Common myeloid progenitor, CD34-positive (primary cell): ENCODE results near the gene SH3TC2.

ENCODE experiments used
- CTCF ChIA-PET: fragments of 350-600 bp; sonication (Branson Sonifier 250); formaldehyde crosslinking; loops from one replicate; lab custom pipeline; 2021; ENCODE audit warnings: antibody characterized with exemption; lab: Charles Lee
- POLR2A ChIA-PET: fragments of 350-600 bp; sonication (Branson Sonifier 250); formaldehyde crosslinking; loops from one replicate; lab custom pipeline; 2021; ENCODE audit warnings: antibody characterized with exemption; lab: Charles Lee
- DNase-seq, 3 donors: peaks; one replicate each; pipeline versions ENCODE4 v3.0.0 to v3.0.0-alpha.2; 2013
- H3K27ac ChIP-seq, 2 experiments: 1 replicate in 1 of 2; 2 replicates in 1 of 2; pipeline ENCODE4 v1.7.0; 2013; ENCODE audit warnings: inconsistent platforms in 2 of 2, low read length in 2 of 2, mild to moderate bottlenecking in 2 of 2, low read depth in 1 of 2, moderate library complexity in 1 of 2; ENCODE audit not compliant: severe bottlenecking in 2 of 2, insufficient read depth in 1 of 2, poor library complexity in 1 of 2
- H3K27me3 ChIP-seq, 5 experiments: replicated peaks in 2 of 5; 1 replicate in 3 of 5; 2 replicates in 2 of 5; pipeline versions ENCODE4 v1.6.1 to v1.7.0; 2013; ENCODE audit warnings: low read length in 4 of 5, mild to moderate bottlenecking in 2 of 5, moderate library complexity in 2 of 5, inconsistent platforms in 1 of 5; ENCODE audit not compliant: insufficient read depth in 5 of 5, control insufficient read depth in 4 of 5
- H3K36me3 ChIP-seq, 4 experiments: 1 replicate in 2 of 4; 2 replicates in 2 of 4; pipeline versions ENCODE4 v1.6.1 to v1.7.0; 2013; ENCODE audit warnings: low read length in 3 of 4, control low read depth in 1 of 4, mild to moderate bottlenecking in 1 of 4; ENCODE audit not compliant: control insufficient read depth in 4 of 4, insufficient read depth in 4 of 4
- H3K4me1 ChIP-seq, 4 experiments: 1 replicate in 3 of 4; 2 replicates in 1 of 4; pipeline versions ENCODE4 v1.6.1 to v1.7.1; 2013; ENCODE audit warnings: low read length in 3 of 4, mild to moderate bottlenecking in 3 of 4, control low read depth in 1 of 4, inconsistent platforms in 1 of 4, moderate library complexity in 1 of 4; ENCODE audit not compliant: control insufficient read depth in 4 of 4, insufficient read depth in 4 of 4; ENCODE audit errors: control extremely low read depth in 1 of 4
- H3K4me3 ChIP-seq, 7 experiments: 1 replicate in 4 of 7; 2 replicates in 3 of 7; pipeline versions ENCODE4 v1.5.1 to v1.7.0; 2013; ENCODE audit warnings: mild to moderate bottlenecking in 7 of 7, low read length in 6 of 7, moderate library complexity in 6 of 7, inconsistent platforms in 2 of 7, low read depth in 2 of 7, control low read depth in 1 of 7; ENCODE audit not compliant: insufficient read depth in 4 of 7, control insufficient read depth in 1 of 7; ENCODE audit errors: extremely low read depth in 1 of 7
- H3K9me3 ChIP-seq, 5 experiments: 1 replicate in 4 of 5; 2 replicates in 1 of 5; pipeline versions ENCODE4 v1.6.1 to v1.7.1; 2013; ENCODE audit warnings: low read length in 4 of 5, mild to moderate bottlenecking in 2 of 5, inconsistent platforms in 1 of 5, low read depth in 1 of 5, moderate library complexity in 1 of 5; ENCODE audit not compliant: control insufficient read depth in 4 of 5, insufficient read depth in 2 of 5; ENCODE audit errors: control extremely low read depth in 1 of 5
- WGBS: methylation state at CpG from one replicate; pipeline ENCODE4 v1.1.5; 2013; ENCODE audit not compliant: insufficient coverage; 5-methylcytosine and 5-hydroxymethylcytosine counted together

The SH3TC2 gene

GRCh38 chr5:149018909-149019443 is 43.9 kb downstream of the SH3TC2 start:
- WGBS = no CpG with 5 or more reads among the region's 2 CpGs
- no peak overlapping the region for H3K27ac ChIP-seq
- ChIA-PET CTCF (interaction anchor here (1.0 to 1.3 kb wide), 2 partner anchors 18 to 20 kb away, joined by 3 to 4 read pairs; no protein-coding TSS in a partner anchor), POLR2A (no interaction called here)
- no peaks in the 10 kb centered on the region for H3K27me3 ChIP-seq
- no peaks in the 10 kb centered on the region for H3K9me3 ChIP-seq
- no peak for DNase-seq
- no peaks in the 10 kb centered on the region for H3K36me3 ChIP-seq
- H3K4me1 ChIP-seq = peaks cover 0 to 4% (median 2%) of the 10 kb centered on the region in 4 experiments
- H3K4me3 ChIP-seq = no peak overlapping the region

DNA sequence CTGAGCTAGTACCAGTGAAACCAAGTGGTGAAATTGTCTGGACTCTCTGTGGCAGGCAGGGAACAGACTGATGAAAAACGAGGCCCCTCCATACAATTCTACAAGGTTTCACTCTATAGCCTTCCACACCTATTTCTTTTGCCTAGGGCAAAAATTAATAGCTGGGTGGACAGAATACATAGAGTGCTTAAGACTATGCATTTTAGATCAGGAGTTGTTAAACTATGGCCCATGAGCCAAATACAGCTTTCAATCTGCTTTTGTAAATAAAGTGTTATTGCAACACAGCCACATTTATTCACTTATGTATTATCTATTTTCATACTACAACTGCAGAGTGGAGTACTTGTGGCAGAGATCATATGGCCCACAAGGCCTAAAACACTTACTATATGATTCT is 45.2 kb downstream of the SH3TC2 start:
- no peaks in the 10 kb centered on the region for H3K9me3 ChIP-seq
- no peak for DNase-seq
- H3K27ac ChIP-seq = no peak overlapping the region
- no peak overlapping the region for H3K4me3 ChIP-seq
- 100% methylated on average over 1 of the region's 1 CpG for WGBS
- peaks cover 0 to 4% (median 2%) of the 10 kb centered on the region in 4 experiments for H3K4me1 ChIP-seq
- H3K27me3 ChIP-seq = no peaks in the 10 kb centered on the region
- POLR2A ChIA-PET = no interaction called here
- no peaks in the 10 kb centered on the region for H3K36me3 ChIP-seq
- CTCF ChIA-PET = interaction anchor here (1.3 kb wide), 2 partner anchors 18 to 277 kb away, joined by 3 to 4 read pairs; no protein-coding TSS in a partner anchor

DNA sequence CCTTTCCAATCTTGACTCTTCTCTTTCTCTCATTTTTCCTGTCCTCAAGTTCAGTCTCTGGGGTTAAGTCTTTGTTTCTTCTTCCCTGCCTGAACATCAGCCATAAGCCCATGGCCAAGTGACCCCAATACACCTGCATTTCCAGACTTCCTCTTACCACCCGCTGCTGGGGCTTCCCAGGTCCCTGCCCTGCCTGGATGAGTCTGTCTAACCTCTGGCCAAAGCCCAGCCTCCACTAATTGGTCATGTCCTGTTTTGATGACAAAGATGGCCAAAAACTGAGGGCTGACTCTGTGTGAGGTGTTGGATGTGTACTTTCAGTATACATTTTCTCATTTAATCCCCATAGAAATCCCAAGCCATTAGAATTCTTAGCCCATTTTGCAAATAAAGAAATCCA is 47.3 kb downstream of the SH3TC2 start:
- no peaks in the 10 kb centered on the region for H3K27me3 ChIP-seq
- H3K27ac ChIP-seq = no peak overlapping the region
- H3K4me1 ChIP-seq = peaks cover 0 to 4% (median 2%) of the 10 kb centered on the region in 4 experiments
- POLR2A ChIA-PET = no interaction called here
- H3K9me3 ChIP-seq = no peaks in the 10 kb centered on the region
- CTCF ChIA-PET = interaction anchor here (0.9 kb wide), 1 partner anchor 11 kb away, joined by 3 read pairs; no protein-coding TSS in a partner anchor
- H3K36me3 ChIP-seq = no peaks in the 10 kb centered on the region
- no peak overlapping the region for H3K4me3 ChIP-seq
- no peak for DNase-seq
- no CpG with 5 or more reads among the region's 1 CpG for WGBS

GRCh38 chr5:149015126-149015525 is 47.7 kb downstream of the SH3TC2 start:
- 100% methylated on average over 1 of the region's 1 CpG for WGBS
- Histone ChIP-seq H3K9me3 (no peaks in the 10 kb centered on the region), H3K4me3 (no peak overlapping the region), H3K27ac (no peak overlapping the region), H3K27me3 (no peaks in the 10 kb centered on the region), H3K4me1 (peaks cover 0 to 4% (median 2%) of the 10 kb centered on the region in 4 experiments), H3K36me3 (no peaks in the 10 kb centered on the region)
- CTCF ChIA-PET = interaction anchor here (1.3 to 1.4 kb wide), 2 partner anchors 20 to 35 kb away, joined by 5 to 6 read pairs; no protein-coding TSS in a partner anchor
- no peak for DNase-seq
- POLR2A ChIA-PET = no interaction called here

DNA sequence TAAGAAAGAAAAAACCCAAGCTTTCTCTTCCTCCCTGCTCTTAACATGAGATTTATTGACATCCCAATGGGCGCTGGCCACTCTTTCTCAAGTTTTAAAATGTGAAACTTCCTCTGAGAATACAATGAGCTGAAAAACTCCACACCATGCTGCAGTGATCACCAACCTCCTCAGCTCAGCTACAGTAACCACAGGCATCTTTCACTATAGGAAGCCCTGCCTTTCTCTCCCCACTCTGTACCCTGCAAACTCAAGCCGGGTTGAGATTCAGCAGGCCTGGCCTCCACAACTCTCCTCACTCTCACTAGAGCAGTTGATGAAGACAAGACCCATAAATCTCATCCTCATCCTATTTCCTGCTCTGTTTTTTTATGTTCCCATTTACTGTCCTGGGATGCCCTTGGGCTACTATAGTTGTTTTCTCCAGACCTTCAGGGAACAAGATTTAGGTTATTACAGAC is 48.3 kb downstream of the SH3TC2 start:
- Histone ChIP-seq H3K4me1 (peaks cover 0 to 4% (median 2%) of the 10 kb centered on the region in 4 experiments), H3K9me3 (no peaks in the 10 kb centered on the region), H3K4me3 (no peak overlapping the region), H3K27me3 (no peaks in the 10 kb centered on the region), H3K27ac (no peak overlapping the region), H3K36me3 (no peaks in the 10 kb centered on the region)
- POLR2A ChIA-PET = interaction anchor here (0.6 kb wide), 1 partner anchor 256 kb away, joined by 3 read pairs; no protein-coding TSS in a partner anchor
- WGBS = 100% methylated on average over 1 of the region's 2 CpGs
- no peak for DNase-seq
- CTCF ChIA-PET = interaction anchor here (0.6 to 1.4 kb wide), 3 partner anchors 21 to 283 kb away, joined by 3 to 6 read pairs (median 5); no protein-coding TSS in a partner anchor

DNA sequence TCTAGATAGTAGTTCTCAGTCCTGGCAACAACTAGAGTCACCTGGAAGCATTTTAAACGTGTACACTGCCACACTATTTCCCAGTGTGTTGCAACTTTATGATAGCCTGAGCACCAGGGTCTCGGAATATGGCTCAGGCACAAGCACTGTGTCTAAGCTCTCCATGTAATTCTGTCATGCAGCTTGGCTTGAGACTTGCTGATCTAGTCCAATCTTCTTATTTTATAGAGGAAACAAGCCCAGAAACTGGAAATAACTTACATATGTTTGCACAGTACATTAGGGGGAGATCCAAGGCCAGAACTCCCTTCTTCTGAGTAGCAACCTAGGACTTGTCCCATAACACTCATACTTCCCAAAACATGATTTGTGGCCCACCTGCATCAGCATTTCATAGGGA is 49.1 kb downstream of the SH3TC2 start:
- peaks cover 0 to 3% (median under 1%) of the 10 kb centered on the region in 4 experiments for H3K4me1 ChIP-seq
- H3K27me3 ChIP-seq = no peaks in the 10 kb centered on the region
- H3K36me3 ChIP-seq = no peaks in the 10 kb centered on the region
- H3K4me3 ChIP-seq = no peak overlapping the region
- no peaks in the 10 kb centered on the region for H3K9me3 ChIP-seq
- no peak overlapping the region for H3K27ac ChIP-seq
- DNase-seq = no peak
- CTCF ChIA-PET = interaction anchor here (0.6 to 1.4 kb wide), 3 partner anchors 21 to 283 kb away, joined by 3 to 6 read pairs (median 5); no protein-coding TSS in a partner anchor
- POLR2A ChIA-PET = interaction anchor here (0.6 kb wide), 1 partner anchor 255 kb away, joined by 3 read pairs; no protein-coding TSS in a partner anchor
- WGBS = 92% methylated on average over 2 of the region's 2 CpGs

GRCh38 chr5:149012350-149012749 is 50.5 kb downstream of the SH3TC2 start:
- Histone ChIP-seq H3K27ac (no peak overlapping the region), H3K4me3 (no peak overlapping the region), H3K4me1 (peaks cover 0 to 3% (median 0%) of the 10 kb centered on the region in 4 experiments), H3K9me3 (no peaks in the 10 kb centered on the region), H3K27me3 (no peaks in the 10 kb centered on the region), H3K36me3 (no peaks in the 10 kb centered on the region)
- no peak for DNase-seq
- ChIA-PET POLR2A (no interaction called here), CTCF (interaction anchor here (1.0 to 1.4 kb wide), 4 partner anchors 12 to 271 kb away, joined by 3 to 6 read pairs (median 4); no protein-coding TSS in a partner anchor)
- 100% methylated on average over 4 of the region's 5 CpGs for WGBS
